ENCODE results near the gene TMEM203. TPM values are rescaled to one million over a fixed set of nuclear protein-coding genes. Genes with fewer than 3 reads are reported as not detected.

TMEM203 gene
- total and polyA plus RNA-seq, 2 of the 13 experiments (the other 11 are each of a cell fraction or from before 2014, with no cell fraction given), result 23.4 to 36.7 TPM

- DNase-seq (ENCODE audit: low spot score) (no peak), FAIRE-seq (no peak), ATAC-seq (no peak)
- ChIA-PET POLR2A (no interaction called here), CTCF (ENCODE audit: low intra/inter-chr PET ratio, low total read pairs) (no interaction called here)
- no TSS peak for BruUV-seq (replicated peaks)
- no peaks in the 10 kb centered on the region for H3K79me2 ChIP-seq (ENCODE audit: insufficient read depth, low read length)
- H3K4me3 ChIP-seq (replicated peaks in 1 of 3; ENCODE audit: insufficient read depth in 1 of 3, low read depth in 2 of 3, low read length in 3 of 3), result no peak overlapping the region
- H3K4me1 ChIP-seq (ENCODE audit: insufficient read depth, low read length), result no peaks in the 10 kb centered on the region
- no peak overlapping the region for H3K9ac ChIP-seq (ENCODE audit: insufficient read depth, low read depth, low read length)
- no peak overlapping the region for H3K27ac ChIP-seq (ENCODE audit: extremely low read length, insufficient read depth, low read length)
- no peaks in the 10 kb centered on the region for H4K20me1 ChIP-seq (ENCODE audit: insufficient read depth, low read length)
- H3K4me2 ChIP-seq (ENCODE audit: low read depth, low read length), result no peak overlapping the region
- H2AFZ ChIP-seq (ENCODE audit: low read length), result no peak overlapping the region
- in situ Hi-C loops (cut with HindIII; ENCODE audit: extremely low pct_ligation_motif_present, low pct_unique_long_range_greater_than_20kb) (no loop called here), intact Hi-C loops (cut with micrococcal nuclease; ENCODE audit: unreplicated experiment) (loop anchor here (10.0 kb wide), 1 partner anchor 64 kb away; the partner anchor contains the start of gene DPP7)
- no peaks in the 10 kb centered on the region for H3K9me3 ChIP-seq (ENCODE audit: low read length)
- peaks cover 22 to 25% of the 10 kb centered on the region in 2 experiments; a peak in 4 of 5 replicates for H3K36me3 ChIP-seq (replicated peaks in 1 of 2; ENCODE audit: control insufficient read depth in 1 of 2, insufficient read depth in 2 of 2, low read length in 2 of 2)
- WGBS (ENCODE audit: low lambda C conversion rate), result 92% methylated on average over 11 of the region's 19 CpGs
- H3K27me3 ChIP-seq (ENCODE audit: control insufficient read depth in 1 of 2, insufficient read depth in 2 of 2, low read length in 2 of 2), result no peaks in the 10 kb centered on the region
- TF ChIP-seq ZNF33B (CRISPR knock-in tag; IDR thresholded peaks at IDR 0.05), result no peak
- TF ChIP-seq ZIK1 (CRISPR knock-in tag; IDR thresholded peaks at IDR 0.05; ENCODE audit: borderline replicate concordance, low read depth), result no peak
- TF ChIP-seq CENPX (CRISPR knock-in tag; IDR thresholded peaks at IDR 0.05), result no peak
- TF ChIP-seq DNMT1 (CRISPR knock-in tag; IDR thresholded peaks at IDR 0.05), result no peak
- TF ChIP-seq ZXDC (CRISPR knock-in tag; IDR thresholded peaks at IDR 0.05), result no peak
- no peak for TF ChIP-seq SMC3 (IDR thresholded peaks at IDR 0.05; ENCODE audit: low read length)
- no peak for TF ChIP-seq ZNF343 (CRISPR knock-in tag; IDR thresholded peaks at IDR 0.05)
- TF ChIP-seq REPIN1 (CRISPR knock-in tag; IDR thresholded peaks at IDR 0.05; ENCODE audit: borderline replicate concordance, low read depth), result no peak
- TF ChIP-seq, protein P1, sequence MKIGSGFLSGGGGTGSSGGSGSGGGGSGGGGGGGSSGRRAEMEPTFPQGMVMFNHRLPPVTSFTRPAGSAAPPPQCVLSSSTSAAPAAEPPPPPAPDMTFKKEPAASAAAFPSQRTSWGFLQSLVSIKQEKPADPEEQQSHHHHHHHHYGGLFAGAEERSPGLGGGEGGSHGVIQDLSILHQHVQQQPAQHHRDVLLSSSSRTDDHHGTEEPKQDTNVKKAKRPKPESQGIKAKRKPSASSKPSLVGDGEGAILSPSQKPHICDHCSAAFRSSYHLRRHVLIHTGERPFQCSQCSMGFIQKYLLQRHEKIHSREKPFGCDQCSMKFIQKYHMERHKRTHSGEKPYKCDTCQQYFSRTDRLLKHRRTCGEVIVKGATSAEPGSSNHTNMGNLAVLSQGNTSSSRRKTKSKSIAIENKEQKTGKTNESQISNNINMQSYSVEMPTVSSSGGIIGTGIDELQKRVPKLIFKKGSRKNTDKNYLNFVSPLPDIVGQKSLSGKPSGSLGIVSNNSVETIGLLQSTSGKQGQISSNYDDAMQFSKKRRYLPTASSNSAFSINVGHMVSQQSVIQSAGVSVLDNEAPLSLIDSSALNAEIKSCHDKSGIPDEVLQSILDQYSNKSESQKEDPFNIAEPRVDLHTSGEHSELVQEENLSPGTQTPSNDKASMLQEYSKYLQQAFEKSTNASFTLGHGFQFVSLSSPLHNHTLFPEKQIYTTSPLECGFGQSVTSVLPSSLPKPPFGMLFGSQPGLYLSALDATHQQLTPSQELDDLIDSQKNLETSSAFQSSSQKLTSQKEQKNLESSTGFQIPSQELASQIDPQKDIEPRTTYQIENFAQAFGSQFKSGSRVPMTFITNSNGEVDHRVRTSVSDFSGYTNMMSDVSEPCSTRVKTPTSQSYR (CRISPR knock-in tag; IDR thresholded peaks at IDR 0.05; ENCODE audit: borderline replicate concordance), result no peak
- no peak for TF ChIP-seq PBX2 (CRISPR knock-in tag; IDR thresholded peaks at IDR 0.05)
- no peak for TF ChIP-seq ZNF776 (CRISPR knock-in tag; IDR thresholded peaks at IDR 0.05)
- TF ChIP-seq, protein P2, sequence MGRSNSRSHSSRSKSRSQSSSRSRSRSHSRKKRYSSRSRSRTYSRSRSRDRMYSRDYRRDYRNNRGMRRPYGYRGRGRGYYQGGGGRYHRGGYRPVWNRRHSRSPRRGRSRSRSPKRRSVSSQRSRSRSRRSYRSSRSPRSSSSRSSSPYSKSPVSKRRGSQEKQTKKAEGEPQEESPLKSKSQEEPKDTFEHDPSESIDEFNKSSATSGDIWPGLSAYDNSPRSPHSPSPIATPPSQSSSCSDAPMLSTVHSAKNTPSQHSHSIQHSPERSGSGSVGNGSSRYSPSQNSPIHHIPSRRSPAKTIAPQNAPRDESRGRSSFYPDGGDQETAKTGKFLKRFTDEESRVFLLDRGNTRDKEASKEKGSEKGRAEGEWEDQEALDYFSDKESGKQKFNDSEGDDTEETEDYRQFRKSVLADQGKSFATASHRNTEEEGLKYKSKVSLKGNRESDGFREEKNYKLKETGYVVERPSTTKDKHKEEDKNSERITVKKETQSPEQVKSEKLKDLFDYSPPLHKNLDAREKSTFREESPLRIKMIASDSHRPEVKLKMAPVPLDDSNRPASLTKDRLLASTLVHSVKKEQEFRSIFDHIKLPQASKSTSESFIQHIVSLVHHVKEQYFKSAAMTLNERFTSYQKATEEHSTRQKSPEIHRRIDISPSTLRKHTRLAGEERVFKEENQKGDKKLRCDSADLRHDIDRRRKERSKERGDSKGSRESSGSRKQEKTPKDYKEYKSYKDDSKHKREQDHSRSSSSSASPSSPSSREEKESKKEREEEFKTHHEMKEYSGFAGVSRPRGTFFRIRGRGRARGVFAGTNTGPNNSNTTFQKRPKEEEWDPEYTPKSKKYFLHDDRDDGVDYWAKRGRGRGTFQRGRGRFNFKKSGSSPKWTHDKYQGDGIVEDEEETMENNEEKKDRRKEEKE (IDR thresholded peaks at IDR 0.05), result no peak
- TF ChIP-seq, protein P3, sequence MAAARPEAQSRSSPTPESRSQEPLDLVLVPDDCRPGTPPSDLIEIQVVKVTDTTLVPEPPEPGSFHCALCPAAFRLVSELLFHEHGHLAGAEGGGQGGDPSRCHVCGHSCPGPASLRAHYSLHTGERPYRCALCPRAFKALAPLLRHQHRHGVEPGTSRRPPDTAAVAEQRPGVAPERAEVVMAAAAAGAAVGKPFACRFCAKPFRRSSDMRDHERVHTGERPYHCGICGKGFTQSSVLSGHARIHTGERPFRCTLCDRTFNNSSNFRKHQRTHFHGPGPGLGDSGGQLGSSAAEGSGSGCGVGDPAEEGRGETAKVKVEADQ (CRISPR knock-in tag; IDR thresholded peaks at IDR 0.05; ENCODE audit: borderline replicate concordance), result no peak
Observed at GRCh38 chr9:137178939-137179630, 26.4 kb downstream of the TMEM203 start.
